ENCODE results near the gene RNH1.

RNH1 gene

GRCh38 chr11:537622-538430, 30.8 kb upstream of the RNH1 start:
- no peak for DNase-seq (ENCODE audit: low read depth in 2 of 2)

DNA sequence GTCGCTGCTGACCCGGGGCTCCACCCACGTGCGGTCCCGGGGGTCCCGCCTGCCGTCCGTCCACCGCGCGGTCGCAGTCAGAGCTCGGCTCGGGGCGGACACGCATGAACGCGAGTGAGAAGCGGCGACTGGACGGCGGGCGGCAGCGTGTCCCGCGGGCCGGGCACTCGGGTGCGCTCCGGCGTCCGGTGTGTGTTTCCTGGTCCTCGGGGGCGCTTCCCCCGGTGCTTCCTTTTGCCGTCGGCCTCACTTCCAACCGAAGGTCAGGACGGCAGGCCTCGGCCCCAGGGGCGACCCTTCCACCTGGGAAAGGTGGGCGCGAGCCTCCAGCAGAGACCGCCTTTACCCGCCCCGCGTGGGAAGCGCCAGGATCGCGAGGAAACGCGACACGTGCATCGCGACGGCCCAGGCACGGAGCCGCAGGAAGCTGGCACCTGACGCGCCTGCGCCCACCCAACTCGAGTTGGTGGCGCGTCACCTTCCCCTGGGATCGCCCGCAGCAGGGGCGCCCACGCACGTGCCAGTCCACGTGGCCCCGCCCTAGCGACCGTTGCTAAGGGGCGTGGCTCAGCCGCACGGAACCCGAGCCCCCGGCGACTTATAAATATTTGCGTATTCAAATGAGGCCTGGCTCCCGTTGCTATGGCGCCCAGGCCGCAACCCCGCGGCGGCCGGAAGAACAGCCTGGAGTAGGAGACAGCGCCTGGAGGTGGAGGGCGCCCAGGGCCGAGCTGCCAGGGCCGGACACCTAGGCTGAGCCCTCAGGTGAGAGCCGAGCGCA, 30.0 kb upstream of the RNH1 start, which contains the start of gene LRRC56:
Gene LRRC56, plus strand, starts transcription at position 687 of the 781 bp plus-strand sequence. CDS start 3,158 bp downstream, outside the sequence.
- DNase-seq (ENCODE audit: low read depth in 2 of 2), result peak; percentile 86

- peak; percentile 90 to 93 for DNase-seq (ENCODE audit: low read depth in 2 of 2)
Measured at GRCh38 chr11:535519-536454, 28.7 kb upstream of the RNH1 start, which contains the start of gene HRAS. Gene HRAS, minus strand, starts transcription at chr11:535576.

- DNase-seq (ENCODE audit: low read depth in 2 of 2), result no peak
Measured at GRCh38 chr11:535210-535518, 28.1 kb upstream of the RNH1 start.

DNA sequence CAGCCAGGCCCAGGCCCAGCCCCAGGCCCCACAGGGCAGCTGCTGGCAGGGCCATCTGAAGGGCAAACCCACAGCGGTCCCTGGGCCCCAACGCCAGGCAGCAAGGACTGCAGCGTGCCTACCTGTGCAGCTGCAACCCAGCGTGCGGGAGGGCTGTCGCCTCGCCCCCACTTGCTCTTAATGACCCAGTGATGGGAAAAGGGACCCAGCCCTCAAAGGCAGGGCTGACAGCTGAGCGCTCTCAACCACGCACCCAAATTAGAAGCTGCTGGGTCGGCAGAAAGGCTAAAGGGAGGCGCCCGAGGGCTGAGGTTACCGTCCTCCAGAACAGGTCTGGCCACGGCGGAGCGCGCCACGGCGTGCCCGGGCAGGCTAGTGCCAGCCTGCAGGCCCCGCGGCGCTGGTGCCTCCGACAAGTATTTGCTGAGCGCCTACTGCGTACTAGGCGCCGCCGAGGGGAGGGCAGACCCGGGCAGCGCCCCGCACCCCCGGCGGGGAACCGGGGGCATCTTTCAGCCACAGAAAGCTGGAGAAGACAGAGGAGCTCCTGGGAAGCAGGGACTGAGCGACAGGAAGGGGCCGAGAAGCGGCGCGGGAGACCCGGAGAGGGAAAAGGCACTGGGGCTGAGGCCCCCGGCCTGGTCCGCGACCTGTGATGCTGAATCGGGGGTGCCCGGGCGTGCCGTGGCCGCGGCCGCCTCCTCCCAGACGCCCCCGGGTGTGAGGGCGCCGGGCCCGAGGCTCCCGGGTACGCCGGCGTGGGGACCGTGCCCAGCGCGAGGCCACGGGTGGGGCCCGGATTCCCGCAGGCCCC, 27.6 kb upstream of the RNH1 start:
- no peak for DNase-seq (ENCODE audit: low read depth in 2 of 2)

DNA sequence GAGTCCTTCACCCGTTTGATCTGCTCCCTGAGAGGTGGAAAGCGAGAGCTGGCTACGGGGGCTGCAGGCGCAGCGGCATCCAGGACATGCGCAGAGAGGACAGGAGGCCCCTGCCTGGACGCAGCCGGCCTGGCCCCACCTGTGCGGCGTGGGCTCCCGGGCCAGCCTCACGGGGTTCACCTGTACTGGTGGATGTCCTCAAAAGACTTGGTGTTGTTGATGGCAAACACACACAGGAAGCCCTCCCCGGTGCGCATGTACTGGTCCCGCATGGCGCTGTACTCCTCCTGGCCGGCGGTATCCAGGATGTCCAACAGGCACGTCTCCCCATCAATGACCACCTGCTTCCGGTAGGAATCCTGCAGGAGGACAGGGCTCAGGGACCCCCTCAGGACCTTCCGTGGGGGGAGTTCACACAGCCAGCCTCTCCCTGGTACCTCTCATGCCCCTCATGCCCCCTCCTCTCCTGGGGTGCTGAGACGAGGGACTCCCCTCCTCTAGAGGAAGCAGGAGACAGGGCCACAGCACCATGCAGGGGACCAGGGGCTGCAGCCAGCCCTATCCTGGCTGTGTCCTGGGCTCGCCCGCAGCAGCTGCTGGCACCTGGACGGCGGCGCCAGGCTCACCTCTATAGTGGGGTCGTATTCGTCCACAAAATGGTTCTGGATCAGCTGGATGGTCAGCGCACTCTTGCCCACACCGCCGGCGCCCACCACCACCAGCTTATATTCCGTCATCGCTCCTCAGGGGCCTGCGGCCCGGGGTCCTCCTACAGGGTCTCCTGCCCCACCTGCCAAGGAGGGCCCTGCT, 26.7 kb upstream of the RNH1 start:
- no peak for DNase-seq (ENCODE audit: low read depth in 2 of 2)

- DNase-seq (ENCODE audit: low read depth in 2 of 2), result no peak
Measured at GRCh38 chr11:532986-533585, 26.0 kb upstream of the RNH1 start.

DNA sequence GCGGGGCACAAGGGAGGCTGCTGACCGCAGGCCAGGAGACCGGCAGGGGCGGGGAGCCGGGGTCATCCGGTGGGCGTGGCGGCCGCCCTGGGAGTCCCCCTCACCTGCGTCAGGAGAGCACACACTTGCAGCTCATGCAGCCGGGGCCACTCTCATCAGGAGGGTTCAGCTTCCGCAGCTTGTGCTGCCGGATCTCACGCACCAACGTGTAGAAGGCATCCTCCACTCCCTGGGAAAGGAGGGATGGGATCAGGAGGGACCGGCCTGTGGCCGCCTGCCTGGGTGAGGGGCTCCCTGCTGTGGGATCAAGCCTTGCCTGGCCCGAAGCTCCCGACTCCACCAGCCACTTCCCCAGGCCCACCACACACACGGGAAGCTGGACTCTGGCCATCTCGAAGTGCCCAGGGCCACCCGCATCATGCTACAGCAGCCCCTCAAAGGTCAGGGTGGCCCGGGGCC, 25.5 kb upstream of the RNH1 start:
- no peak for DNase-seq (ENCODE audit: low read depth in 2 of 2)

- no peak for DNase-seq (ENCODE audit: low read depth in 2 of 2)
Measured at GRCh38 chr11:531919-532526, 25.0 kb upstream of the RNH1 start.

DNA sequence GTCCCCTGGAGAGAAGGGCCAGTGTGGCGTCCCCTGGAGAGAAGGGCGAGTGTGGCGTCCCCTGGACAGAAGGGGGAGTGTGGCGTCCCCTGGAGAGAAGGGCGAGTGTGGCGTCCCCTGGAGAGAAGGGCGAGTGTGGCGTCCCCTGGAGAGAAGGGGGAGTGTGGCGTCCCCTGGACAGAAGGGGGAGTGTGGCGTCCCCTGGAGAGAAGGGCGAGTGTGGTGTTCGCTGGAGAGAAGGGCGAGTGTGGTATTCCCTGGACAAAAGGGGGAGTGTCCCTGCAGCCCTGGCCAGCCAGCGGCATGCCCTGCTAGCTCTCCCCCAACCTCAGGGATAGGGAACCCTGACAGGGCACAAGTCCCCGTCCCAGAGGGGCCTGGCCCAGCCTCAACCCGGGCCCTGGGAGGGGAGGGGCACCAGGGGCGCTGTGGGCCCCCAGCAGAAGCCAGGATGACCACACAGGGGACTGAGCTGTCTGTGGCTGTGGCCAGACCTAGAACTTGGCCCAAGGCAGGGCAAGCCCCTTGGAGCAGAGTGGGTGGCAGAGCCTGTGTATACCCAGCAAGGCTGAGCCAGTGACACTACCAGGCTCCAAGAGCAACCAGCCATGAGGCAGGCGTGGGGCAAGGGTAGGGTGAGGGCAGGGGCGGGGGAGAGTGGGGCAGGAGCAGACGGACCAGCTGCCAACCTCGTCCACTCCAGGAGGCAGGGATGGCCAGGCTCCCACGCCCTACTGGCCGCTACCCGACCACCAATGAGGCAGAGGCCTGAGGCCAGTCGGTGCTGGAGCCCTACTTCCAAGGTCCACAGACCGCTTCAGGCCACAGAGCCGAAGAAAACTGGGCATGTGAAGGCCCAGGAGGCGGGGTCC, 24.2 kb upstream of the RNH1 start:
- no peak for DNase-seq (ENCODE audit: low read depth in 2 of 2)

- no peak for DNase-seq (ENCODE audit: low read depth in 2 of 2)
Measured at GRCh38 chr11:529728-530411, 22.8 kb upstream of the RNH1 start.

DNA sequence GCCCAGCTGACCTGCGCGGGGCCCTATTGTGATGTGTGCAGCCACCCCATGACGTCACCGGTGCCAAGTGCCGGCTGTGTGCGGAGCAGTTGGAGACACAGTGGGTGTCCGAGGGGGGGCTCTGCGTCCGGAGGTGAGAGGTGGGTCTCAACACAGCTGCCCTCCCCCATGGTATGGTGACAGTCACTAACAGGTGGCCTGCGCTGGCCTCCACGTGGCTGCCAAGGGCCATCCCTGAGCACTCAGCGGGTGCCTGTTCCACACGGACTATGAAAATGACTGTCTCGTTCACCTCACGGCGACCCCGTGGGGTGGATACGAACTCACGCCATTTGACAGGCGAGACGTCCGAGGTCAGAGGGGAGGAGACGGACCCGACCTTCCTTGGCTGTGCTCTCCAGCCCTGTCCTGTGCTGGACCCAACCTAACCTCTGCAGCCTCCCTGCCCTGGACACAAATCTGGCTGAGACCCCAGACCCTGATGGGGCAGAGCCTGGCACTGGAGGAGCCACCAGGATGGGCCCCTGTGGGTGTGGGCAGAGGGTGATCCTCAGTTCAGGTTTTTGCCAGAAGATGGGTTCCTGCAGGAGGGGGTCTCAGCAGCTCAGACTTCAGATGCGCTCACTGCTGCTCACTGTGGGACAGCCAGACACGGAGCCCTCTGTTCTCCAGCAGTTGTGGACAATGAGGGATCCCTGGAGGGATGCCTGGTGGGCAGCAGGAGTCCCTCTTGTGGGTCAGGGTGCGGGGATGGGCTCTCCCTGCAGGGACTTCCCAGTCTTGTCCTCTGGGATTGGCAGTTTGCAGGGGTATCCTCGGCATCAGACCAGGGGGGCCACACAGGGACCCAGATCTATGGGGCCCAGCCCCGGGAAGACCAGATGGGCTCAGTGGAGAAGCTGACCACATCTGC, 22.0 kb upstream of the RNH1 start:
- no peak for DNase-seq (ENCODE audit: low read depth in 2 of 2)

DNA sequence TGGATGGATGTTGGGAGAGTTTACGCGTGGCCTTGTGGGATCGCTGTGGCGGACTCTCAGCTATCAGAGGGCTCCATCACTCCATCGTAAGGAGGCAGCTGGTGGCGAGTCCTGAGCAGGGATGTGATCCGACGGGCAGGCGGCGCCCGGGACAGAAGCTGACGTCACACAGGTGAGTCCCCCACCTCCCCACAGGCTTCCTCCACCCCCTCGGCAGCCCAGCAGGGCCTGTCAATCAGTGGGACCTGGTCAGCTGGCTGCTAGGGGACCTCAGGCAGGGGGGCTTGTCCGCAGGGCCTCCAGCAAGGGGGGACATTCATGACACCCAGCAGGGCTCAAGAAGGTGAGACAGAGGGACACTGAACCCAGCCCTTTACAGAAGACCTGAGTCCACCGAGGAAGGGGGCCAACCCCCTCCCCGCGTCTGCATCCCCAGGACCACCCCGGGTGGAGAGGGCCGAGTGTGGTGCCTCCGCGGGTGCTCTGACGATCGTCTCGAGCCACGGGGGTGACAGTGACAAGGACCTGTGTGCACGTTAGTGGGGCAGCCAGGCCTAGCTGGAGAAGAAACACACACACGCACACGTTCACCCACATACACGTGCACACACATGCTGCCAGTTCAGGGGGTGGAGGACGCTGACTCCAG, 21.2 kb upstream of the RNH1 start:
- DNase-seq (ENCODE audit: low read depth in 2 of 2), result no peak

DNA sequence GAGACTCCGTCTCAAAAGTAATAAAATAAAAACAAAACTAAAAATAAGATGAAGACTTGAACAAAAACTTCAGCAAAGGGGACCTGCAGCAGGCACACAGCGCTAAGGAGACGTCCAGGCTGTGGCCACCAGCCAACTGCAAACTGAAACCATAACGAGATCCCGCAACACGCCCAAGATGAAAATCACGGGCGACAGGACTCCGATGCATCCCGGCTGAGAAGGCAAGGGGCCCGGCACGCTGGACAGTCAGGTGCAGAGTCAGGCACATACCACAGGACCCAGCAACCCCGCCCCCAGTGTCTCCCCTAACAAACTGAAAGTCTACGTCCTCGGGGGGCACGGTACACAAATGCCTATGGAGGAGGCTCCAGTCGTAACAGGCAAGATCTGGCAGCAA, 19.1 kb upstream of the RNH1 start:
- no peak for DNase-seq (ENCODE audit: low read depth in 2 of 2)

DNA sequence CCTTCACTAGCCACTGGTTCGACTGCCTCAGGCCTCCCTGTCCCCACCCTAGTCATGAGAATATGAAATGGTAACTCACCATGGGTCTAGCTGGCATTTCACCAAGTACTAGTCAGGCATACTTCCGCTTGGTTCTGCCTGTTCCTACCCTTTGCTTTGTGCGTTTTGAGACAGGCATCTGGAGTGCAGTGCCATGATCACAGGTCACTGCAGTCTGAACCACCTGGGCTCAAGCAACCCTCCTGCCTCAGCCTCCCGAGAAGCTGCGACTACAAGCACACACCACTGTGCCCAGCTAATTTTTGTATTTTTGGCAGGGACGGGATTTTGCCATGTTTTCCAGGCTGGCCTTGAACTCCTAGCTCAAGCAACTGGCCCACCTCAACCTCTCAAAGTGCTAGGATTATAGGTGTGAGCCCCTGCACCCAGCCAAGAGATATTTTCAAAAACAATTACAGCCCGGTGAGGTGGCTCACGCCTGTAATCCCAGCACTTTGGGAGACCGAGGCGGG, 14.2 kb upstream of the RNH1 start:
- no peak for DNase-seq (ENCODE audit: low read depth in 2 of 2)
